Neuronal stem cell (in vitro differentiated cells): ENCODE data around the gene ABCC4.

Experiments used
- DNase-seq: peaks from one replicate; pipeline ENCODE4 v3.0.0-alpha.2; 2013; ENCODE audit warnings: low spot score
- H2AFZ ChIP-seq: one replicate; pipeline ENCODE4 v1.6.1; 2013; ENCODE audit warnings: mild to moderate bottlenecking, low read length, inconsistent platforms
- H2AK5ac ChIP-seq: 2 replicates; pipeline ENCODE4 v1.6.1; 2013; ENCODE audit warnings: low read depth, mild to moderate bottlenecking, inconsistent platforms, low read length, moderate library complexity, mixed read lengths
- H2BK120ac ChIP-seq: 2 replicates; pipeline ENCODE4 v1.6.1; 2013; ENCODE audit warnings: low read depth, mild to moderate bottlenecking, inconsistent platforms, low read length, moderate library complexity, mixed read lengths
- H2BK12ac ChIP-seq: one replicate; pipeline ENCODE4 v1.6.1; 2013; ENCODE audit warnings: low read length, inconsistent platforms
- H2BK15ac ChIP-seq: 2 replicates; pipeline ENCODE4 v1.6.1; 2013; ENCODE audit warnings: mild to moderate bottlenecking, low read length, inconsistent platforms, mixed read lengths
- H2BK5ac ChIP-seq: one replicate; pipeline ENCODE4 v1.6.1; 2013; ENCODE audit warnings: inconsistent platforms, mild to moderate bottlenecking, low read length, moderate library complexity
- H3K14ac ChIP-seq: one replicate; pipeline ENCODE4 v1.6.1; 2013; ENCODE audit warnings: low read length, inconsistent platforms
- H3K18ac ChIP-seq: 2 replicates; pipeline ENCODE4 v1.6.1; 2013; ENCODE audit warnings: low read length, inconsistent platforms
- H3K23ac ChIP-seq: 2 replicates; pipeline ENCODE4 v1.6.1; 2013; ENCODE audit warnings: low read depth, mild to moderate bottlenecking, mixed read lengths, low read length, inconsistent platforms; ENCODE audit not compliant: poor library complexity
- H3K27ac ChIP-seq: replicated peaks from 3 replicates; pipeline ENCODE4 v1.5.1; 2013; ENCODE audit warnings: low read length, inconsistent platforms
- H3K27me3 ChIP-seq, 3 experiments: 2 replicates each; pipeline ENCODE4 v1.6.1; 2013; ENCODE audit warnings: low read length in 3 of 3, mild to moderate bottlenecking in 2 of 3, inconsistent platforms in 1 of 3, low read depth in 1 of 3, mixed read lengths in 1 of 3, moderate library complexity in 1 of 3; ENCODE audit not compliant: control insufficient read depth in 3 of 3, insufficient read depth in 3 of 3
- H3K36me3 ChIP-seq, 2 donors: replicated peaks in 1 of 2; 2 replicates each; pipeline ENCODE4 v1.6.1; 2013; ENCODE audit warnings: low read length in 2 of 2; ENCODE audit not compliant: control insufficient read depth in 2 of 2, insufficient read depth in 2 of 2
- H3K4ac ChIP-seq: 2 replicates; pipeline ENCODE4 v1.6.1; 2013; ENCODE audit warnings: inconsistent platforms, mild to moderate bottlenecking, low read length, moderate library complexity
- H3K4me1 ChIP-seq, 2 donors: 1 replicate in 1 of 2; 2 replicates in 1 of 2; pipeline ENCODE4 v1.6.1; 2013; ENCODE audit warnings: low read length in 2 of 2, low read depth in 1 of 2; ENCODE audit not compliant: control insufficient read depth in 2 of 2, insufficient read depth in 1 of 2
- H3K4me2 ChIP-seq: one replicate; pipeline ENCODE4 v1.6.1; 2013; ENCODE audit warnings: mild to moderate bottlenecking, low read length, inconsistent platforms; ENCODE audit not compliant: insufficient read depth, poor library complexity, severe bottlenecking
- H3K4me3 ChIP-seq, 2 donors: 2 replicates each; pipeline ENCODE4 v1.5.1; 2013; ENCODE audit warnings: low read length in 2 of 2, mild to moderate bottlenecking in 2 of 2, inconsistent platforms in 1 of 2, moderate library complexity in 1 of 2
- H3K79me1 ChIP-seq: one replicate; pipeline ENCODE4 v1.6.1; 2013; ENCODE audit warnings: low read depth, mild to moderate bottlenecking, inconsistent platforms, low read length, moderate library complexity
- H3K9ac ChIP-seq: one replicate; pipeline ENCODE4 v1.6.1; 2013; ENCODE audit warnings: mild to moderate bottlenecking, low read depth, low read length, inconsistent platforms; ENCODE audit not compliant: poor library complexity
- H3K9me3 ChIP-seq, 2 donors: replicated peaks in 1 of 2; 2 replicates each; pipeline versions ENCODE3 to v1.6.1; 2013; ENCODE audit warnings: low read length in 2 of 2, mild to moderate bottlenecking in 2 of 2, inconsistent platforms in 1 of 2, low read depth in 1 of 2, mixed read lengths in 1 of 2, moderate library complexity in 1 of 2; ENCODE audit not compliant: control insufficient read depth in 2 of 2, insufficient read depth in 1 of 2
- H4K8ac ChIP-seq: one replicate; pipeline ENCODE4 v1.6.1; 2013; ENCODE audit warnings: low read depth, mild to moderate bottlenecking, inconsistent platforms, low read length, moderate library complexity
- H4K91ac ChIP-seq: one replicate; pipeline ENCODE4 v1.6.1; 2013; ENCODE audit warnings: low read length, low read depth, mild to moderate bottlenecking, inconsistent platforms; ENCODE audit not compliant: poor library complexity
- WGBS, 2 donors: extraction: QIAGEN DNeasy Blood & Tissue Kit; methylation state at CpG; one replicate each; pipeline ENCODE4 v1.1.7; 2013; ENCODE audit warnings: missing lambda C conversion rate in 2 of 2, mixed read lengths in 1 of 2; ENCODE audit not compliant: insufficient read length in 2 of 2, insufficient replicate concordance in 1 of 2; ENCODE audit errors: extremely low coverage in 2 of 2; 5-methylcytosine and 5-hydroxymethylcytosine counted together

The ABCC4 gene

GRCh38 chr13:95216182-95216581, 85.1 kb downstream of the ABCC4 start:
- Histone ChIP-seq H2BK12ac (no peak overlapping the region), H3K36me3 (peaks cover 2 to 5% of the 10 kb centered on the region in 2 donors), H3K27me3 (no peaks in the 10 kb centered on the region), H3K9ac (no peak overlapping the region), H3K4me2 (no peak overlapping the region), H3K14ac (no peak overlapping the region), H3K4me1 (no peaks in the 10 kb centered on the region), H2AFZ (no peak overlapping the region), H3K18ac (no peak overlapping the region), H2AK5ac (no peak overlapping the region), H4K91ac (no peak overlapping the region), H3K4me3 (no peak overlapping the region), H3K79me1 (no peaks in the 10 kb centered on the region), H2BK15ac (no peak overlapping the region), H2BK5ac (no peak overlapping the region), H3K9me3 (no peaks in the 10 kb centered on the region), H3K23ac (no peak overlapping the region), H2BK120ac (no peak overlapping the region), H3K27ac (no peak overlapping the region), H4K8ac (no peak overlapping the region), H3K4ac (no peak overlapping the region)
- DNase-seq = no peak
- no CpG with 5 or more reads among the region's 3 CpGs for WGBS, 2 donors

GRCh38 chr13:95212983-95213850, 88.0 kb downstream of the ABCC4 start:
- no peak overlapping the region for H3K4ac ChIP-seq
- no peak overlapping the region for H3K27ac ChIP-seq
- no peak overlapping the region for H3K9ac ChIP-seq
- H2BK5ac ChIP-seq = no peak overlapping the region
- no peak for DNase-seq
- H3K4me2 ChIP-seq = no peak overlapping the region
- no peaks in the 10 kb centered on the region for H3K9me3 ChIP-seq
- H2AK5ac ChIP-seq = no peak overlapping the region
- H3K4me1 ChIP-seq = no peaks in the 10 kb centered on the region
- H4K91ac ChIP-seq = no peak overlapping the region
- H3K27me3 ChIP-seq = no peaks in the 10 kb centered on the region
- no peak overlapping the region for H2BK15ac ChIP-seq
- H3K23ac ChIP-seq = no peak overlapping the region
- peaks cover 3 to 12% of the 10 kb centered on the region in 2 donors for H3K36me3 ChIP-seq
- H3K18ac ChIP-seq = no peak overlapping the region
- no peak overlapping the region for H2AFZ ChIP-seq
- no CpG with 5 or more reads among the region's 11 CpGs for WGBS, 2 donors
- H3K14ac ChIP-seq = no peak overlapping the region
- H3K4me3 ChIP-seq = no peak overlapping the region
- H2BK12ac ChIP-seq = no peak overlapping the region
- no peaks in the 10 kb centered on the region for H3K79me1 ChIP-seq
- no peak overlapping the region for H2BK120ac ChIP-seq
- H4K8ac ChIP-seq = no peak overlapping the region

GRCh38 chr13:95209109-95209508, 92.1 kb downstream of the ABCC4 start:
- H4K91ac ChIP-seq = no peak overlapping the region
- H3K4ac ChIP-seq = no peak overlapping the region
- peaks cover 0 to 2% of the 10 kb centered on the region in 2 donors for H3K9me3 ChIP-seq
- no peak overlapping the region for H3K27ac ChIP-seq
- H3K9ac ChIP-seq = no peak overlapping the region
- no peak overlapping the region for H2AFZ ChIP-seq
- H4K8ac ChIP-seq = no peak overlapping the region
- H2BK120ac ChIP-seq = no peak overlapping the region
- H3K27me3 ChIP-seq = no peaks in the 10 kb centered on the region
- H3K4me1 ChIP-seq = no peaks in the 10 kb centered on the region
- no peak overlapping the region for H3K4me3 ChIP-seq
- no peak overlapping the region for H3K23ac ChIP-seq
- H3K36me3 ChIP-seq = peaks cover 15 to 46% of the 10 kb centered on the region in 2 donors
- DNase-seq = no peak
- H3K79me1 ChIP-seq = no peaks in the 10 kb centered on the region
- no peak overlapping the region for H3K4me2 ChIP-seq
- no peak overlapping the region for H3K18ac ChIP-seq
- no peak overlapping the region for H2BK5ac ChIP-seq
- no peak overlapping the region for H2AK5ac ChIP-seq
- no peak overlapping the region for H2BK12ac ChIP-seq
- H3K14ac ChIP-seq = no peak overlapping the region
- WGBS, 2 donors = no CpG with 5 or more reads among the region's 1 CpG
- H2BK15ac ChIP-seq = no peak overlapping the region

GRCh38 chr13:95207769-95208366, 93.4 kb downstream of the ABCC4 start:
- no CpG with 5 or more reads among the region's 12 CpGs for WGBS, 2 donors
- H3K36me3 ChIP-seq = peaks cover 16 to 55% of the 10 kb centered on the region in 2 donors
- no peaks in the 10 kb centered on the region for H3K27me3 ChIP-seq

More at GRCh38 chr13:95207769-95208366, 93.4 kb downstream of the ABCC4 start:
- H3K4me3 ChIP-seq = no peak overlapping the region
- H3K4me2 ChIP-seq = no peak overlapping the region
- no peak overlapping the region for H3K27ac ChIP-seq
- no peak overlapping the region for H2AK5ac ChIP-seq
- no peak overlapping the region for H3K4ac ChIP-seq
- no peak overlapping the region for H2BK15ac ChIP-seq
- no peaks in the 10 kb centered on the region for H3K4me1 ChIP-seq
- no peak overlapping the region for H3K23ac ChIP-seq
- H3K9ac ChIP-seq = no peak overlapping the region
- H2BK12ac ChIP-seq = no peak overlapping the region
- H3K9me3 ChIP-seq = peaks cover 0 to 2% of the 10 kb centered on the region in 2 donors
- H3K18ac ChIP-seq = no peak overlapping the region
- H3K14ac ChIP-seq = no peak overlapping the region
- no peak overlapping the region for H4K8ac ChIP-seq
- no peaks in the 10 kb centered on the region for H3K79me1 ChIP-seq
- no peak overlapping the region for H2BK5ac ChIP-seq
- H4K91ac ChIP-seq = no peak overlapping the region
- H2BK120ac ChIP-seq = no peak overlapping the region
- DNase-seq = no peak
- no peak overlapping the region for H2AFZ ChIP-seq
